GM21447 (cell line): ENCODE results near the gene DIP2C.
"Not testable (repeated sequence)": the region's sequence is repeated elsewhere in the genome, so short reads cannot be mapped to it uniquely, and the experiment has no call there.

Experiments
- ATAC-seq: cut with Tn5 transposase; IDR thresholded peaks from one replicate; pipeline ENCODE4 v1.9.1; 2021; ENCODE audit not compliant: unreplicated experiment

Gene DIP2C

GRCh38 chr10:614790-615582 is 74.5 kb downstream of the DIP2C start:
- ATAC-seq: no peak

GRCh38 chr10:614139-614711 is 75.2 kb downstream of the DIP2C start:
- no peak for ATAC-seq

GRCh38 chr10:613271-614138 is 76.0 kb downstream of the DIP2C start:
- no peak for ATAC-seq

- ATAC-seq: no peak
Observed at GRCh38 chr10:612696-613095, 76.8 kb downstream of the DIP2C start.

- ATAC-seq: not testable (repeated sequence)
Observed at GRCh38 chr10:610642-611305, 78.7 kb downstream of the DIP2C start.

- ATAC-seq: no peak
Observed at GRCh38 chr10:609868-610545, 79.5 kb downstream of the DIP2C start.

- no peak for ATAC-seq
Observed at GRCh38 chr10:609262-609658, 80.2 kb downstream of the DIP2C start.

GRCh38 chr10:608331-609261 is 80.9 kb downstream of the DIP2C start:
- no peak for ATAC-seq

- ATAC-seq: no peak
Observed at GRCh38 chr10:607545-608185, 81.8 kb downstream of the DIP2C start.

- no peak for ATAC-seq
Observed at GRCh38 chr10:606762-607544, 82.5 kb downstream of the DIP2C start.

GRCh38 chr10:605632-606325 is 83.7 kb downstream of the DIP2C start:
- no peak for ATAC-seq

GRCh38 chr10:604716-605631 is 84.5 kb downstream of the DIP2C start:
- no peak for ATAC-seq

GRCh38 chr10:603745-604144 is 85.7 kb downstream of the DIP2C start:
- no peak for ATAC-seq

- no peak for ATAC-seq
Observed at GRCh38 chr10:602391-603005, 87.0 kb downstream of the DIP2C start.

- no peak for ATAC-seq
Observed at GRCh38 chr10:601660-601963, 87.9 kb downstream of the DIP2C start.

- no peak for ATAC-seq
Observed at GRCh38 chr10:600876-601659, 88.4 kb downstream of the DIP2C start.
